Small intestine (tissue), 7 donors: ENCODE results near the gene LPXN. TPM values are rescaled to one million over a fixed set of nuclear protein-coding genes. Genes with fewer than 3 reads are reported as not detected.

Source experiments
- DNase-seq, 2 donors: peaks; one replicate each; pipeline versions ENCODE4 v3.0.0 to v3.0.0-alpha.2; 2013
- FAIRE-seq: peaks from 2 replicates; lab custom pipeline; 2012; peaks lifted over from hg19 to GRCh38; lab: Jason Lieb, UNC
- H3K27ac ChIP-seq, 3 donors: one replicate each; pipeline ENCODE4 v1.5.1; 2013; ENCODE audit warnings: low read length in 2 of 3, mild to moderate bottlenecking in 2 of 3, control low read depth in 1 of 3, inconsistent platforms in 1 of 3, low read depth in 1 of 3, moderate library complexity in 1 of 3
- H3K27me3 ChIP-seq, 3 donors: one replicate each; pipeline ENCODE4 v1.6.1; 2013; ENCODE audit warnings: low read length in 3 of 3, inconsistent platforms in 1 of 3; ENCODE audit not compliant: control insufficient read depth in 3 of 3, insufficient read depth in 3 of 3
- H3K36me3 ChIP-seq, 3 donors: one replicate each; pipeline ENCODE4 v1.6.1; 2013; ENCODE audit warnings: low read length in 3 of 3, inconsistent platforms in 1 of 3, low read depth in 1 of 3, mild to moderate bottlenecking in 1 of 3, moderate library complexity in 1 of 3; ENCODE audit not compliant: control insufficient read depth in 3 of 3, insufficient read depth in 2 of 3
- H3K4me1 ChIP-seq, 3 donors: one replicate each; pipeline ENCODE4 v1.6.1; 2013; ENCODE audit warnings: low read length in 2 of 3, inconsistent platforms in 1 of 3, low read depth in 1 of 3, mild to moderate bottlenecking in 1 of 3, moderate library complexity in 1 of 3; ENCODE audit not compliant: control insufficient read depth in 3 of 3, insufficient read depth in 2 of 3
- H3K4me3 ChIP-seq, 3 donors: one replicate each; pipeline ENCODE4 v1.5.1; 2013; ENCODE audit warnings: low read length in 3 of 3, control low read depth in 1 of 3, inconsistent platforms in 1 of 3, low read depth in 1 of 3, mild to moderate bottlenecking in 1 of 3, moderate library complexity in 1 of 3
- H3K9me3 ChIP-seq, 2 donors: one replicate each; pipeline ENCODE4 v1.6.1; 2013; ENCODE audit warnings: low read depth in 1 of 2, low read length in 1 of 2; ENCODE audit not compliant: control insufficient read depth in 2 of 2, insufficient read depth in 1 of 2
- WGBS, 3 donors: extraction: QIAGEN DNeasy Blood & Tissue Kit; methylation state at CpG; one replicate each; pipeline ENCODE4 v1.1.7; 2013; 5-methylcytosine and 5-hydroxymethylcytosine counted together
- polyA plus RNA-seq, 4 donors: library from polyadenylated mRNA; stranded (reverse) in 3 of 4; unstranded in 1 of 4; fragments of 200-250 nt in 3 of 4; fragments of 120-200 nt in 1 of 4; gene quantifications; one replicate each; pipeline versions ENCODE4 v1.2.1 to v1.2.3, GENCODE V29; 2013
- donor health status: healthy with polysubstance abuse.
- donor health status: control.
- donor health status: control.
- donor health status: Bipolar disorder and iron deficiency.
- donor health status: healthy.

LPXN gene
- polyA plus RNA-seq, 4 donors, result 5.3 to 14.0 (median 8.6) TPM

GRCh38 chr11:58526721-58527120 is 48.9 kb downstream of the LPXN start:
- WGBS, 3 donors, result 56 to 61% (median 58%) methylated on average over 3 of the region's 3 CpGs
- FAIRE-seq (no peak), DNase-seq (no peak)
- H3K36me3 ChIP-seq, result peaks cover 6 to 17% (median 7%) of the 10 kb centered on the region in 3 donors
- H3K27me3 ChIP-seq, result no peaks in the 10 kb centered on the region
- no peaks in the 10 kb centered on the region for H3K4me1 ChIP-seq
- no peak overlapping the region for H3K4me3 ChIP-seq
- H3K27ac ChIP-seq, result no peak overlapping the region
- no peaks in the 10 kb centered on the region for H3K9me3 ChIP-seq

- peak; percentile 55 for FAIRE-seq
- DNase-seq, result peak; percentile 6 to 37
- Histone ChIP-seq H3K4me3 (no peak overlapping the region), H3K27me3 (no peaks in the 10 kb centered on the region), H3K27ac (no peak overlapping the region), H3K4me1 (no peaks in the 10 kb centered on the region), H3K9me3 (no peaks in the 10 kb centered on the region), H3K36me3 (peaks cover 6 to 10% (median 7%) of the 10 kb centered on the region in 3 donors)
- 29 to 34% (median 31%) methylated on average over 6 of the region's 6 CpGs for WGBS, 3 donors
Observed at GRCh38 chr11:58525037-58525614, 50.5 kb downstream of the LPXN start.

- Histone ChIP-seq H3K9me3 (no peaks in the 10 kb centered on the region), H3K27ac (peak overlapping the region in 2 of 3 donors; percentile 11 to 34), H3K4me1 (no peaks in the 10 kb centered on the region), H3K27me3 (no peaks in the 10 kb centered on the region), H3K4me3 (peak overlapping the region in 1 of 3 donors; percentile 2), H3K36me3 (peaks cover 5 to 7% (median 6%) of the 10 kb centered on the region in 3 donors)
- DNase-seq (peak; percentile 75 to 80), FAIRE-seq (no peak)
- WGBS, 3 donors, result 21 to 35% (median 31%) methylated on average over 7 of the region's 7 CpGs
Observed at GRCh38 chr11:58524232-58525036, 51.2 kb downstream of the LPXN start.

GRCh38 chr11:58513747-58514367 is 61.8 kb downstream of the LPXN start:
- peak; percentile 48 to 68 for DNase-seq
- no peaks in the 10 kb centered on the region for H3K9me3 ChIP-seq
- H3K36me3 ChIP-seq, result no peaks in the 10 kb centered on the region
- WGBS, 3 donors, result 25 to 35% (median 34%) methylated on average over 5 of the region's 5 CpGs
- H3K27me3 ChIP-seq, result no peaks in the 10 kb centered on the region
- no peak for FAIRE-seq
- H3K27ac ChIP-seq, result no peak overlapping the region
- H3K4me3 ChIP-seq, result no peak overlapping the region
- H3K4me1 ChIP-seq, result no peaks in the 10 kb centered on the region

- FAIRE-seq, result no peak
- Histone ChIP-seq H3K27me3 (no peaks in the 10 kb centered on the region), H3K27ac (no peak overlapping the region), H3K4me3 (no peak overlapping the region), H3K4me1 (no peaks in the 10 kb centered on the region), H3K9me3 (no peaks in the 10 kb centered on the region), H3K36me3 (no peaks in the 10 kb centered on the region)
- DNase-seq, result no peak
- WGBS, 3 donors, result 89 to 93% (median 91%) methylated on average over 3 of the region's 3 CpGs
Observed at GRCh38 chr11:58511636-58512035, 64.0 kb downstream of the LPXN start.

- Histone ChIP-seq H3K27ac (no peak overlapping the region), H3K27me3 (no peaks in the 10 kb centered on the region), H3K9me3 (no peaks in the 10 kb centered on the region), H3K4me3 (no peak overlapping the region), H3K36me3 (no peaks in the 10 kb centered on the region), H3K4me1 (no peaks in the 10 kb centered on the region)
- DNase-seq, result no peak
- FAIRE-seq, result no peak
- WGBS, 3 donors, result 62 to 75% (median 75%) methylated on average over 1 of the region's 1 CpG
Observed at GRCh38 chr11:58509748-58510147, 65.9 kb downstream of the LPXN start.

GRCh38 chr11:58508814-58509213 is 66.8 kb downstream of the LPXN start:
- DNase-seq, result no peak
- H3K9me3 ChIP-seq, result no peaks in the 10 kb centered on the region
- H3K4me3 ChIP-seq, result no peak overlapping the region
- H3K27me3 ChIP-seq, result no peaks in the 10 kb centered on the region
- FAIRE-seq, result no peak
- no peaks in the 10 kb centered on the region for H3K4me1 ChIP-seq
- no peak overlapping the region for H3K27ac ChIP-seq
- no peaks in the 10 kb centered on the region for H3K36me3 ChIP-seq

- no peak within 1 kb of the TSS for H3K4me3 ChIP-seq
- no peak within 1 kb of the TSS for H3K27ac ChIP-seq
- H3K27me3 ChIP-seq, result no peaks in the 10 kb centered on the region
- DNase-seq (no peak), FAIRE-seq (no peak)
- H3K9me3 ChIP-seq, result no peaks in the 10 kb centered on the region
- WGBS, 3 donors, result 94 to 100% (median 95%) methylated on average over 1 of the region's 1 CpG
- H3K36me3 ChIP-seq, result no peaks in the 10 kb centered on the region
- no peaks in the 10 kb centered on the region for H3K4me1 ChIP-seq
Observed at GRCh38 chr11:58508005-58508404, 67.7 kb downstream of the LPXN start, which contains the start of gene OR5B21. TSS of gene OR5B21 (minus strand) at chr11:58508105. CDS start at chr11:58508105, 0 bp downstream.
